Motor neuron (in vitro differentiated cells): Measurements from ENCODE around the gene CPAMD8. TPM values are rescaled to one million over a fixed set of nuclear protein-coding genes. Genes with fewer than 3 reads are reported as not detected.
"Not testable (repeated sequence)": the region's sequence is repeated elsewhere in the genome, so short reads cannot be mapped to it uniquely, and the experiment has no call there.

Experiments used
- ATAC-seq, 8 experiments: fragments of 200-7000 bp; cut with Tn5 transposase; replicated peaks in 6 of 8; 2 replicates each; pipeline ENCODE4 v1.8.0; 2021; ENCODE audit warnings: mild to moderate bottlenecking in 8 of 8, moderate library complexity in 8 of 8
- H3K27ac ChIP-seq, 2 donors: fragments of 250-450 bp; sonication (Bioruptor Pico); 2 replicates each; pipeline ENCODE4 v1.9.0; 2021; ENCODE audit warnings: antibody characterized with exemption in 2 of 2, mild to moderate bottlenecking in 2 of 2, moderate library complexity in 1 of 2
- H3K4me1 ChIP-seq, 2 donors: fragments of 250-450 bp; sonication (Bioruptor Pico); replicated peaks in 1 of 2; 2 replicates each; pipeline ENCODE4 v1.6.1; 2021; ENCODE audit warnings: antibody characterized with exemption in 2 of 2, mild to moderate bottlenecking in 2 of 2, moderate library complexity in 1 of 2
- H3K4me3 ChIP-seq, 5 donors: fragments of 250-450 bp; sonication (Bioruptor Pico); 2 replicates each; pipeline ENCODE4 v1.9.0; 2021; ENCODE audit warnings: antibody characterized with exemption in 5 of 5, mild to moderate bottlenecking in 5 of 5, moderate library complexity in 4 of 5
- WGBS, 10 experiments: fragments of 450-650 bp; shearing (Covaris generic); methylation state at CpG; one replicate each; pipeline ENCODE4 v1.0.0; 2022; 5-methylcytosine and 5-hydroxymethylcytosine counted together
- in situ Hi-C, 9 experiments: fragments of 400-800 bp; cut with MboI; loops; one replicate each; pipeline ENCODE4 v1.15.0; 2021; ENCODE audit warnings: low sequenced_read_pairs in 9 of 9, low pct_unique_long_range_greater_than_20kb in 2 of 9; ENCODE audit not compliant: unreplicated experiment in 9 of 9
- total RNA-seq, 8 experiments: library from RNA; unstranded; fragments of 300-600 nt; gene quantifications; 2 replicates each; pipeline versions ENCODE4 v1.2.3 to v1.2.4, GENCODE V29; 2022

The CPAMD8 gene
- total RNA-seq, 8 experiments from 2014 or later = 0.36 to 6.5 (median 3.6) TPM

DNA sequence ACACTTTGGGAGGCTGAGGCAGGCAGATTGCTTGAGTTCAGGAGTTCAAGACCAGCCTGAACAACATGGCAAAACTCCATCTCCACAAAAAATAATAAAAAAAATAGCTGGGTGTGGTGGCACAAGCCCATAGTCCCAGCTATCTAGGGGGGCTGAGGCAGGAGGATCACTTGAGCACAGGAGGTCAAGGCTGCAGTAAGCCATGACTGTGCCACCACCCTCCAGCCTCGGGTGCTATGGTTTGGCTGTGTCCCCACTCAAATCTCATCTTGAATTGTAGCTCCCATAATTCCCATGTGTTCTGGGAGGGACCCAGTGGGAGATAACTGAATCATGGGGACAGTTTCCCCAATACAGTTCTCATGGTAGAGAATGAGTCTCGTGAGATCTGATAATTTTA is 44.0 kb downstream of the CPAMD8 start:
- ATAC-seq, in situ Hi-C loops, H3K4me3 ChIP-seq, H3K27ac ChIP-seq, H3K4me1 ChIP-seq: not testable (repeated sequence)
- 40 to 100% (median 70%) methylated on average over 1 to 2 of the region's 2 CpGs; no CpG with 5 or more reads in 3 of the 10 experiments for WGBS, 10 experiments

DNA sequence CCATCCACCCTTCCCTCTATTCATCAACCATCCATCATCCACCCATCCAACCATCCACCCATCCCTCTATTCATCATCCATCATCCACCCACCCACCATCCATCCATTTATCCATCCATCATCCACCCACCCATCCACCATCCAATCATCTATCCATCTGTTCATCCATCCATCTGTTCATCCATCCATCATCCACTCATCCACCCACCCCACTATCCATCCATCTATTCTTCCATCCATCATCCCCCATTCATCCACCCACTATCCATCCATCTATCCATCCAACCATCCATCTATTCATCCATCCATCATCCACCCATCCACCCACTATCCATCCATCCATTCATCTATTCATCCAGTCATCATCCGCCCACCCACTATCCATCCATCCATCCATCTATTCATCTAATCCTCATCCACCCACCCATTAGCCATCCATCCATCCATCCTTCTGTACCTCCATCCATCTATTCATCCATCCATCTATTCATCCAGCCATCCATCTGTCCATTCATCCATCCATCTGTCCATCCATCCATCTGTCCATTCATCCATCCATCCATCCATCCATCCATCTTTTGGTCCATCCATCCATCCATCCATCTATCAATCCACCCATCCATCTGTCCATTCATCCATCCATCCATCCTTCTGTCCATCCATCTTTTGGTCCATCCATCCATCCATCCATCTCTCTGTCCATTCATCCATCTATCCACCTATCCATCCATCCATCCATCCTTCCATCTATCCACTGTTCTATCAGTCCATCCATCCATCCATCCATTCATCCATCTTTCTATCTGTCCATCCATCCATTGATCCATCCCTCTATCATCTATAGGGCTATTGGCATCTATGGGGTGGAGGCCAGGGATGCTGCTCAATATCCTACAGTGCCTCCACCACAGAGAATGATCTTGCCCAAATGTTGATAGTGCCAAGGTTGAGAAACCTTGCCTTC is 47.5 kb downstream of the CPAMD8 start:
- in situ Hi-C loops = no loop called here
- no peak overlapping the region for H3K4me3 ChIP-seq
- H3K27ac ChIP-seq = no peak overlapping the region
- no peak for ATAC-seq
- H3K4me1 ChIP-seq = no peaks in the 10 kb centered on the region
- 0 to 100% (median 55%) methylated on average over 1 of the region's 1 CpG; no CpG with 5 or more reads in 2 of the 10 experiments for WGBS, 10 experiments

DNA sequence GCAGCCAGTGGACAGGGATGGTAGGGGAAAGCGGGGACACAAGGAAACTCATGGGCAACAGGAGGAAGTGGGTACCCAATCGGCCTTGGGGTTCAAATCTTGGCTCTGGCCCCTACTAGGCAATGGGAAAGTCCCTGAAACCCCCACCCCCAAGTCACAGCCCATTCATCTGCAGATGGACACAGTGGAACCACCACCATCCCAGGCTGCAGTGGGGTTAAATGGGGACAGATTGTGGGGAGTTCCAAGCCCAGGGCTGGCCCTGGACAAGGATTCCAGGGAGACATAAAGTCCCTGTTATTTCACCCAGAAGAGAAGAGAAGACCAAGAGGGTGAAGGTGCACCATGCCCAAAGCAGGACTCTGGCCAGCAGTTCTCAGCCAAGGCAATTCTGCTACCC is 48.5 kb downstream of the CPAMD8 start:
- ATAC-seq = no peak
- no peaks in the 10 kb centered on the region for H3K4me1 ChIP-seq
- in situ Hi-C loops = no loop called here

DNA sequence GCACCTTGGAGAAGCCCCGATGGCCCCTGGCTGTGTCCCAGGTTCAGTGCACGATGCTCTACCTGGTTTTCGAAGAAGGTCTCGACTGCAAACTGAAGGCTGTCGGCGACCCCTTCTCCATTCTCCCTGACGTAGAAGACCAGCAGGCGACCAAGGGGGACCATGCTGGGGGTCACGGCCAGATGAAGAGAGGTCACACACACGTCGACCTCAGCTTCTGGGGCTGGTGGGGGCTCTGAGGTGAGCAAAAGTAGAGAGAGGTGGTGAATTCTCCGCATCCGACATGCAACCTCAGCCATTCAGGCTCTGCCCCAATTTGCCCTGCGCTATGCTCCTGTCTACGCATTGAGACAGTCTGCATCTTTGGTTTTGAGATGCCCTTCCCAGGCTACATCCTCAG is 49.3 kb downstream of the CPAMD8 start:
- WGBS, 10 experiments = 20 to 96% (median 59%) methylated on average over 1 to 4 of the region's 15 CpGs; no CpG with 5 or more reads in 6 of the 10 experiments
- ATAC-seq = no peak
- in situ Hi-C loops = no loop called here

More for the DNA sequence above, 48.5 kb downstream of the CPAMD8 start:
- Histone ChIP-seq H3K4me3 (no peak overlapping the region), H3K27ac (no peak overlapping the region)
- 67 to 100% (median 70%) methylated on average over 1 to 2 of the region's 2 CpGs; no CpG with 5 or more reads in 5 of the 10 experiments for WGBS, 10 experiments

DNA sequence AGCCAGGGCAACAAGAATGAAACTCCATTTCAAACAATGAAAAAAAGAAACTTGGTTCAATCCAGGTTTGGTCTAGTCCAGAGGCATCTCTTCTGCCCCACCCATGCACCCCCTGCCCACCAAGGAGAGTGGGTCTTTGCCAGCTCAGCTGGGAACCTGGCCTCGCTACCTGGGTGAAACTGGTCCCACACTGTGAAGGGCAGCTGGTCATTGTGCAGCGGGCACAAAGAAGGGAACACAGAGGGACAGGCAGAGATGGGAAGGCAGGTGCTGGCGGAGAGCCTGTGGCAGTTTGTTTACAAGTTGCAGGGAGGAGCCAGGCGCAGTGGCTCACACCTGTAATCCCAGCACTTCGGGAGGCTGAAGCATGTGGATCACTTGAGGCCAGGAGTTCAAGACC is 50.2 kb downstream of the CPAMD8 start:
- Histone ChIP-seq H3K27ac (no peak overlapping the region), H3K4me3 (no peak overlapping the region), H3K4me1 (no peaks in the 10 kb centered on the region)
- WGBS, 10 experiments = 70 to 92% (median 84%) methylated on average over 1 to 4 of the region's 5 CpGs; no CpG with 5 or more reads in 6 of the 10 experiments
- in situ Hi-C loops = no loop called here
- no peak for ATAC-seq

More for the DNA sequence above, 49.3 kb downstream of the CPAMD8 start:
- Histone ChIP-seq H3K27ac (no peak overlapping the region), H3K4me1 (no peaks in the 10 kb centered on the region), H3K4me3 (no peak overlapping the region)

DNA sequence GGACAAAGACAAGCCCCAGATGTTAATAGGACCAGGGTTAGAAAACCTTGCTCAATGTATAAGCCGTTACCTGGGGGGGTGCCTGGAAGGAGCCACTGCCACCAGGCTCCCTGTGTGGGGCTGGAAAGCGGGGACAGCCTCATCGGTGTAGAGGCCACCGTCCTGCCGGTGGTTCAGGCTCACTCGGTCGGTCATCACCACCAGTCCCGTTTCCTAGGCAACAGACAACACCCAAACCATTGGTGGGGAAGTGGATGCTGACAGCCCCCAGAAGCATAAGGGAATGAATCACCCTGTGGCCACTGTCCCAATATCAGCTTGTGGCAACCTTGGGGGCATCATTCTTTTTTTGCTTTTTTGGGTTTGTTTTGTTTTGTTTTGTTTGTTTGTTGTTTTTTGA is 55.8 kb downstream of the CPAMD8 start:
- in situ Hi-C loops = no loop called here
- Histone ChIP-seq H3K27ac (no peak overlapping the region), H3K4me3 (no peak overlapping the region), H3K4me1 (no peaks in the 10 kb centered on the region)
- WGBS, 10 experiments = 17 to 100% (median 82%) methylated on average over 1 to 7 of the region's 8 CpGs; no CpG with 5 or more reads in 6 of the 10 experiments
- ATAC-seq = no peak

DNA sequence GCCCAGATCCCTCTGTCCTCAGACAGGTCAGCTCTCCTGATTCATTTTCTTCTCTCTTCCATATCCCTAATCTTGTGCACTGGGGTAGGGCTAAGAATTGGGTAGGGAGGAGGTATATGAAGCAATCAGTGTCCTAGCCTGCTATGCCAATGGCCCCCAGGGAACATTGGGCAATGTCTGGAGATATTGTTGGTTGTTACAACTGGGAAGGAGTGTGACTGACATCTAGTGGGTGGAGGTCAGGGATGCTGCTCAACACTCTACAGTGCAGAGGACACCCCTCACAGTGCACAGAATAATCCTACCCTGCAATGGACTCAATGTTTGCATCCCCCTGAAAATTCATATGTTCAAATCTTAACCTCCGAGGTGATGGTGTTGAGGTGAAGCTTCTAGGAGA is 57.5 kb downstream of the CPAMD8 start:
- in situ Hi-C loops = no loop called here
- WGBS, 10 experiments = 50 to 100% (median 100%) methylated on average over 1 of the region's 1 CpG; no CpG with 5 or more reads in 6 of the 10 experiments
- Histone ChIP-seq H3K27ac (no peak overlapping the region), H3K4me1 (no peaks in the 10 kb centered on the region), H3K4me3 (no peak overlapping the region)
- peak in 3 of 8 experiments; percentile 44 to 97 (median 85) for ATAC-seq

DNA sequence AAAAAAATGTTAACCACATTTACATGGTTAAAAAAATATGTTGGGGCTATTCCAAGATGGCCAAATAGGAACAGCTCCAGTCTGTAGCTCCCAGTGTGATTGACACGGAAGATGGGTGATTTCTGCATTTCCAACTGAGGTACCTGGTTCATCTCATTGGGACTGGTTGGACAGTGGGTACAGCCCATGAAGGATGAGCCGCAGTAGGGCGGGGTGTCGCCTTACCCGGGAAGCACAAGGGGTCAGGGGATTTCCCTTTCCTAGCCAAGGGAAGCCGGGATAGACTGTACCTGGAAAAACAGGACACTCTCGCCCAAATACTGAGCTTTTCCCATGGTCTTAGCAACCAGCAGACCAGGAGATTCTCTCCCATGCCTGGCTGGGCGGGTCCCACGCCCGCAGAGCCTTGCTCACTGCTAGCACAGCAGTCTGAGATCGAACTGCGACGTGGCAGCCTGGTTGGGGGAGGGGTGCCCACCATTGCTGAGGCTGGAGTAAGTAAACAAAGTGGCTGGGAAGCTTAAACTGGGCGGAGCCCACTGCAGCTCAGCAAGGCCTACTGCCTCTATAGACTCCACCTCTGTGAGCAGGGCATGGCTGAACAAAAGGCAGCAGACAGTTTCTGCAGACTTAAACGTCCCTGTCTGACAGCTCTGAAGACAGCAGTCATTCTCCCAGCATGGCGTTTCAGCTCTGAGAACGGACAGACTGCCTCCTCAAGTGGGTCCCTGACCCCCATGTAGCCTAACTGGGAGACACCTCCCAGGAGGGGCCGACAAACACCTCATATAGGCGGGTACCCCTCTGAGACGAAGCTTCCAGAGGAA is 65.4 kb downstream of the CPAMD8 start:
- peaks cover 9 to 14% of the 10 kb centered on the region in 2 donors for H3K4me1 ChIP-seq
- H3K4me3 ChIP-seq, in situ Hi-C loops: not testable (repeated sequence)
- peak overlapping the region; percentile 54 to 62 for H3K27ac ChIP-seq
- ATAC-seq = peak in 6 of 8 experiments; percentile 25 to 98 (median 97)
- WGBS, 10 experiments = 20 to 90% (median 42%) methylated on average over 1 to 12 of the region's 20 CpGs; no CpG with 5 or more reads in 5 of the 10 experiments

DNA sequence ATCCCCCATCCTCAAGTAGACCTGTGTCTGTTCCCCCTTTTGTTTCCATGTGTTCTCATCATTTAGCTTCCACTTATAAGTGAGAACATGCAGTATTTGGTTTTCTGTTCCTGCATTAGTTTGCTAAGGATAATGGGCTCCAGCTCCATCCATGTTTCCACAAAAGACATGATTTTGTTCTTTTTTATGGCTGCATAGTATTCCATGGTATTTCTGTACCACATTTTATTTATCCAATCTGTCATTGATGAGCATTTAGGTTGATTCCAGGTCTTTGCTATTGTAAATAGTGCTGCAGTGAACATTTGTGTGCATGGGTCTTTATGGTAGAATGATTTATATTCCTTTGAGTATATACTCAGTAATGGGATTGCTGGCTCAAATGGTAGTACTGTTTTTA is 68.3 kb downstream of the CPAMD8 start:
- H3K27ac ChIP-seq, H3K4me3 ChIP-seq, ATAC-seq, in situ Hi-C loops: not testable (repeated sequence)
- peaks cover 9 to 14% of the 10 kb centered on the region in 2 donors for H3K4me1 ChIP-seq

DNA sequence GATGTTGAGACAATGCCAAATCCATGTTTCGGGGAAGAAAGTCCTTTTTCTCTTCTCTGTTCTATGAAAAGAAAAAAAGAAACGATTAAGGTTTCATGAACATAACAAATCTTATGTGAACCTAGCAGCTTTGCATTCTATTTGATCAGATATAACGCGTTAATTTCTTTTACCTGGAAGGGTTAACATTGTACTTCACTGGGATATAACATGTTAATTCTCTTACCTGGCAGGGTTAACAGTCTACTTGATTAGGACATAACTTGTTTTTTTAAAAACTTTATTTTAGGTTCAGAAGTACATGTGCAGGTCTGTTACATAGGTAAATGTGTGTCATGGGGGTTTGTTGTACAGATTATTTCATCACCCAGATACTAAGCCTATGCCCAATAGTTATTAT is 68.8 kb downstream of the CPAMD8 start:
- WGBS, 10 experiments = 7 to 100% (median 83%) methylated on average over 1 to 4 of the region's 4 CpGs; no CpG with 5 or more reads in 2 of the 10 experiments
- no peak overlapping the region for H3K4me3 ChIP-seq
- H3K4me1 ChIP-seq = peaks cover 9 to 14% of the 10 kb centered on the region in 2 donors
- no peak for ATAC-seq
- in situ Hi-C loops = no loop called here
- no peak overlapping the region for H3K27ac ChIP-seq

DNA sequence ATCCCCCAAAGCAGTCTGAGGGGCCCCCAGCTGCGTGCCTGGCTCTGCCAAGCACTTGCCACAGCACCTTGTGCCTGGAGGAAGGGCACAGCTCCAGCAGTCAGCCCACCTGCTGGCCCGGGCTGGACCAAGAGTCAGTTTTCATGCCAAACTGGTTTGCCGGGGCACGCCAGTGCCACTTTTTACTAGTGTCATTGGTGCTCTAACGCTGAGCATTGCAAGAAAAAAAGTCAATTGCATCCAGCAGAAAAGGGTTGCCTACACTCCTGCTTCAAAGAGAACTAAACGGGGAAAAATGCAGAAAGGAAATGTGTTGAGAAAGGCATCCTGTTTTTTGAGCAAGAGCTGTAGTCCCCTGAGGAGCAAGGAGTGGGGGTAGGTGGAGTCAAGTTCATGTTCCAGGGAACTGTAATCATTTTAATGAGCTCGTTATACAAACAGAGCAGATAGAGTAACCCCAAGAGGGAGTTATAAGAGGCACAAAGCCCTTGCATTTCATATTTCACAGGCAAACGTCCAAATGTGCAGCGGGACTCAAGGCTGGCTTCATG is 69.4 kb downstream of the CPAMD8 start:
- no peak overlapping the region for H3K4me3 ChIP-seq
- H3K4me1 ChIP-seq = peaks cover 9 to 14% of the 10 kb centered on the region in 2 donors
- ATAC-seq = peak in 1 of 8 experiments; percentile 18
- WGBS, 10 experiments = 0 to 76% (median 49%) methylated on average over 2 to 9 of the region's 9 CpGs
- H3K27ac ChIP-seq = no peak overlapping the region
- in situ Hi-C loops = no loop called here

DNA sequence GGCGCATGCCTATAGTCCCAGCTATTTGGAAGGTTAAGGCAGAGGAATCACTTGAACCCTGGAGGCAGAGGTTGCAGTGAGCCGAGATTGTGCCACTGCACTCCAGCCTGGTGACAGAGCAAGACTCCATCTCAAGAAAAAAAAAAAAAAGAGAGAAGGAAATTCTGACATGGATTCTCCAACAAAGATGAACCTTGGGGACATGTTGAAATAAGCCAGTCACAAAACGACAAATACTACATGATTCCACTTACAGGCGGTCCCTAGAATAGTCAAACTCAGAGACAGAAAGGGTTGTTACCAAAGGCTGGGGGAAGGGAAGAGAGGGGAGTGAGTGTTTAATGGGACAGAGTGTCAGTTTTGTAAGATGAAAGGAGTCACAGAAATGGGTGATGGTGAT is 71.4 kb downstream of the CPAMD8 start:
- Histone ChIP-seq H3K27ac (no peak overlapping the region), H3K4me3 (no peak overlapping the region), H3K4me1 (no peaks in the 10 kb centered on the region)
- in situ Hi-C loops = no loop called here
- ATAC-seq = no peak
- WGBS, 10 experiments = 20 to 100% (median 87%) methylated on average over 1 to 3 of the region's 4 CpGs; no CpG with 5 or more reads in 3 of the 10 experiments
